ENCODE results near the gene TMEM178B.

Gene TMEM178B

GRCh38 chr7:141522657-141523342 is 448.9 kb downstream of the TMEM178B start:
- Histone ChIP-seq H3K79me2 (ENCODE audit: control insufficient read depth, insufficient read depth, low read length, unreplicated experiment) (no peaks in the 10 kb centered on the region), H3K4me1 (ENCODE audit: control insufficient read depth, insufficient read depth, low read length, unreplicated experiment) (no peaks in the 10 kb centered on the region), H3K27me3 (ENCODE audit: insufficient read depth, low read length) (peaks cover 8% of the 10 kb centered on the region), H3K36me3 (ENCODE audit: insufficient read depth, low read length) (no peaks in the 10 kb centered on the region), H2AFZ (ENCODE audit: low read length, unreplicated experiment) (no peak overlapping the region), H3K27ac (ENCODE audit: low read depth, low read length) (no peak overlapping the region), H3K4me3 (ENCODE audit: low read depth, low read length) (no peak overlapping the region)

DNA sequence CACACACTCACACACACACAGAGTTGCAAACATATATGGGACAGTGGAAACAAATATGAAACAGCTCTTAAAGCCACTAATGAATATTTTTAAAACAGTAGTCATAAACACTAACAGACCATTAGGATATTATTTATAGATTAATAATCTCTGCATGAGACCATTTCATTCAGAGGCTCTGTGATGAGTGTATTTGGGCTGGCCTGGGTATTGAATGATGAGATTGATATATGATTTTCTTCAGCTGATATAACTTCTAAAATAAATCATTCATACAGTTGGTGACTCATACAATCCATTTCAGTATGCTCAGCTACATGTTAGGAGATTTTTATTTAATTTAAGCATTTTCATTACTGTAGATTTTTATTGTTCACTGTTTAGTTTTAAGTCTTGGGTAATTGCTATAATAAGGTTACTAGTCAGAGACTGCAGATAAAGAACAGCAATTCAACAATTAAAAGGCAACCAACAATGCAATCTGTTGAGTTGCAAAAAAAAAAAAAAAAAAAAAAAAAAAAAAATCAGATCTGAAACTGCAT is 452.2 kb downstream of the TMEM178B start:
- Histone ChIP-seq H3K4me3 (ENCODE audit: low read depth, low read length) (no peak overlapping the region), H2AFZ (ENCODE audit: low read length, unreplicated experiment) (no peak overlapping the region), H3K27me3 (ENCODE audit: insufficient read depth, low read length) (peaks cover 12% of the 10 kb centered on the region), H3K4me1 (ENCODE audit: control insufficient read depth, insufficient read depth, low read length, unreplicated experiment) (no peaks in the 10 kb centered on the region), H3K27ac (ENCODE audit: low read depth, low read length) (no peak overlapping the region), H3K79me2 (ENCODE audit: control insufficient read depth, insufficient read depth, low read length, unreplicated experiment) (no peaks in the 10 kb centered on the region), H3K36me3 (ENCODE audit: insufficient read depth, low read length) (no peaks in the 10 kb centered on the region)

GRCh38 chr7:141527076-141527475 is 453.2 kb downstream of the TMEM178B start:
- Histone ChIP-seq H3K79me2 (ENCODE audit: control insufficient read depth, insufficient read depth, low read length, unreplicated experiment) (no peaks in the 10 kb centered on the region), H3K4me1 (ENCODE audit: control insufficient read depth, insufficient read depth, low read length, unreplicated experiment) (no peaks in the 10 kb centered on the region), H2AFZ (ENCODE audit: low read length, unreplicated experiment) (no peak overlapping the region), H3K27me3 (ENCODE audit: insufficient read depth, low read length) (peaks cover 12% of the 10 kb centered on the region), H3K36me3 (ENCODE audit: insufficient read depth, low read length) (no peaks in the 10 kb centered on the region), H3K27ac (ENCODE audit: low read depth, low read length) (no peak overlapping the region), H3K4me3 (ENCODE audit: low read depth, low read length) (no peak overlapping the region)

DNA sequence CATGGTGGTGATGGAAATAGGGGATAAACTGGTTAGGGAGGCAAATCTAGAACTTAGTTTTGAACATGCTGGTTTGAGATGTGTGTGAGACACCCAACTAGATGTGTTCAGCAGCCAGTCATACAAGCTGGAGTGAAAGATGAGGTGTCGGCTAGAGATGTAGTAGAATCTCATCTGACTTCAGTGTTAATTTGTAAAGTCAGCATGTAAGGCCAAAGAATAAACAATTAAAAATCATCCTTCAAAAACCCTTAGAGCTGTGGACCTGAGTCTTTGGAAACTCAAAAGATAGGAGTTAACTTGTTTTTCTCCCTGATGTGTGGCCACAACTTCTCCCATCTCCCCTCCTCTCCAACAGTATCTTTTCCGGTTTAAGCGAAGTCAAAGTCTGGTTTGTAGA is 454.5 kb downstream of the TMEM178B start:
- H3K27me3 ChIP-seq (ENCODE audit: insufficient read depth, low read length): peaks cover 12% of the 10 kb centered on the region; the same call in 1 of the 2 replicates
- H3K4me1 ChIP-seq (ENCODE audit: control insufficient read depth, insufficient read depth, low read length, unreplicated experiment): no peaks in the 10 kb centered on the region
- H3K4me3 ChIP-seq (ENCODE audit: low read depth, low read length): no peak overlapping the region
- H3K27ac ChIP-seq (ENCODE audit: low read depth, low read length): no peak overlapping the region
- H3K36me3 ChIP-seq (ENCODE audit: insufficient read depth, low read length): no peaks in the 10 kb centered on the region
- H2AFZ ChIP-seq (ENCODE audit: low read length, unreplicated experiment): no peak overlapping the region
- no peaks in the 10 kb centered on the region for H3K79me2 ChIP-seq (ENCODE audit: control insufficient read depth, insufficient read depth, low read length, unreplicated experiment)

All from ACC112 (cell line).